CD14-positive monocyte (primary cell): Measurements from ENCODE around the gene RYR3. TPM values are rescaled to one million over a fixed set of nuclear protein-coding genes. Genes with fewer than 3 reads are reported as not detected.

Experiments
- DNase-seq, 3 donors: peaks; one replicate each; pipeline ENCODE4 v3.0.0-alpha.2; 2011 to 2022
- H2AFZ ChIP-seq: 2 replicates; pipeline ENCODE4 v1.6.0; 2012; ENCODE audit warnings: mild to moderate bottlenecking, low read depth, low read length, inconsistent platforms; ENCODE audit not compliant: insufficient read depth, poor library complexity, severe bottlenecking
- H3K27ac ChIP-seq, 2 donors: 1 replicate in 1 of 2; 2 replicates in 1 of 2; pipeline ENCODE4 v1.5.1; 2012 to 2013; ENCODE audit warnings: low read length in 2 of 2, control low read depth in 1 of 2, inconsistent platforms in 1 of 2, low read depth in 1 of 2, mild to moderate bottlenecking in 1 of 2
- H3K27me3 ChIP-seq, 2 donors: one replicate each; pipeline versions ENCODE4 v1.6.0 to v1.6.1; 2011 to 2013; ENCODE audit warnings: low read length in 2 of 2; ENCODE audit not compliant: control insufficient read depth in 2 of 2, insufficient read depth in 2 of 2
- H3K36me3 ChIP-seq, 2 donors: replicated peaks in 1 of 2; 1 replicate in 1 of 2; 2 replicates in 1 of 2; pipeline versions ENCODE4 v1.5.1 to v1.6.1; 2012 to 2013; ENCODE audit warnings: low read length in 2 of 2, control low read depth in 1 of 2, inconsistent platforms in 1 of 2, mild to moderate bottlenecking in 1 of 2; ENCODE audit not compliant: insufficient read depth in 2 of 2, control insufficient read depth in 1 of 2
- H3K4me1 ChIP-seq, 2 donors: 1 replicate in 1 of 2; 2 replicates in 1 of 2; pipeline versions ENCODE4 v1.5.1 to v1.6.1; 2012 to 2013; ENCODE audit warnings: low read length in 2 of 2, control low read depth in 1 of 2, inconsistent platforms in 1 of 2, mild to moderate bottlenecking in 1 of 2, moderate library complexity in 1 of 2; ENCODE audit not compliant: insufficient read depth in 2 of 2, control insufficient read depth in 1 of 2
- H3K4me2 ChIP-seq: replicated peaks from 2 replicates; pipeline ENCODE3; 2012; ENCODE audit warnings: low read length, moderate library complexity, mild to moderate bottlenecking; ENCODE audit not compliant: poor library complexity, severe bottlenecking; ENCODE audit errors: extremely low read depth
- H3K4me3 ChIP-seq, 3 experiments: fragments of 200-600 bp in 1 of 3; sonication (generic) in 1 of 3; replicated peaks in 1 of 3; 1 replicate in 2 of 3; 2 replicates in 1 of 3; pipeline ENCODE4 v1.5.1; 2011 to 2013; ENCODE audit warnings: low read length in 3 of 3, mild to moderate bottlenecking in 3 of 3, control low read depth in 2 of 3, low read depth in 2 of 3, inconsistent platforms in 1 of 3, moderate library complexity in 1 of 3
- H3K79me2 ChIP-seq: 2 replicates; pipeline ENCODE4 v1.6.0; 2012; ENCODE audit warnings: mild to moderate bottlenecking, control low read depth, inconsistent platforms, low read length, moderate library complexity; ENCODE audit not compliant: insufficient read depth
- H3K9ac ChIP-seq: 2 replicates; pipeline ENCODE4 v1.6.0; 2017; ENCODE audit warnings: low read length, mild to moderate bottlenecking; ENCODE audit not compliant: insufficient read depth, poor library complexity, severe bottlenecking
- H3K9me3 ChIP-seq, 2 donors: replicated peaks in 1 of 2; 1 replicate in 1 of 2; 2 replicates in 1 of 2; pipeline versions ENCODE4 v1.5.1 to v1.6.1; 2012 to 2013; ENCODE audit warnings: low read length in 2 of 2, control low read depth in 1 of 2; ENCODE audit not compliant: control insufficient read depth in 1 of 2, insufficient read depth in 1 of 2
- H4K20me1 ChIP-seq: 2 replicates; pipeline ENCODE4 v1.6.0; 2012; ENCODE audit warnings: mild to moderate bottlenecking, low read length, control low read depth, moderate library complexity; ENCODE audit not compliant: insufficient read depth
- H3K27ac Mint-ChIP-seq, 7 donors: one replicate each; pipeline ENCODE4 v1.8.0; 2020; ENCODE audit warnings: mild to moderate bottlenecking in 7 of 7, mixed read lengths in 7 of 7, moderate library complexity in 6 of 7, inconsistent platforms in 2 of 7
- H3K27me3 Mint-ChIP-seq, 3 donors: one replicate each; pipeline ENCODE4 v1.8.0; 2021 to 2022; ENCODE audit warnings: low read depth in 3 of 3, mild to moderate bottlenecking in 3 of 3, mixed read lengths in 3 of 3, moderate library complexity in 3 of 3, inconsistent platforms in 1 of 3
- H3K36me3 Mint-ChIP-seq, 2 donors: one replicate each; pipeline ENCODE4 v1.8.0; 2020; ENCODE audit warnings: mixed read lengths in 2 of 2, inconsistent platforms in 1 of 2, mild to moderate bottlenecking in 1 of 2
- H3K4me1 Mint-ChIP-seq: one replicate; pipeline ENCODE4 v1.8.0; 2020; ENCODE audit warnings: mild to moderate bottlenecking, mixed read lengths
- H3K4me3 Mint-ChIP-seq, 2 donors: one replicate each; pipeline ENCODE4 v1.8.0; 2020; ENCODE audit warnings: mild to moderate bottlenecking in 2 of 2, mixed read lengths in 2 of 2, moderate library complexity in 1 of 2
- H3K9me3 Mint-ChIP-seq, 7 donors: one replicate each; pipeline ENCODE4 v1.8.0; 2020 to 2022; ENCODE audit warnings: mixed read lengths in 7 of 7, mild to moderate bottlenecking in 6 of 7, moderate library complexity in 6 of 7, inconsistent platforms in 2 of 7
- WGBS: methylation state at CpG from one replicate; pipeline ENCODE4 v1.1.5; 2013; ENCODE audit warnings: missing lambda C conversion rate; ENCODE audit not compliant: insufficient coverage; 5-methylcytosine and 5-hydroxymethylcytosine counted together
- intact Hi-C, 2 donors: fragments of 100-400 bp; cut with micrococcal nuclease; formaldehyde crosslinking; loops; one replicate each; pipeline versions ENCODE4 v1.15.0 to v1.15.1; 2023
- polyA plus RNA-seq, 3 donors: library from polyadenylated mRNA; depleted of rRNA in 1 of 3; unstranded in 2 of 3; stranded (reverse) in 1 of 3; fragments of 300-500 nt in 2 of 3; fragments of >200 nt in 1 of 3; fragmentation: Illumina TruSeq in 2 of 3; gene quantifications; 1 replicate in 2 of 3; 2 replicates in 1 of 3; pipeline ENCODE4 v1.2.3, GENCODE V29; 2012 to 2021
- TF ChIP-seq, protein P1 (sequence below): fragments of 200-600 bp; IDR thresholded peaks from one replicate; pipeline ENCODE4 v1.8.0; 2022; ENCODE audit warnings: antibody characterized with exemption, mild to moderate bottlenecking

Gene RYR3
- polyA plus RNA-seq, 3 donors: not detected

DNA sequence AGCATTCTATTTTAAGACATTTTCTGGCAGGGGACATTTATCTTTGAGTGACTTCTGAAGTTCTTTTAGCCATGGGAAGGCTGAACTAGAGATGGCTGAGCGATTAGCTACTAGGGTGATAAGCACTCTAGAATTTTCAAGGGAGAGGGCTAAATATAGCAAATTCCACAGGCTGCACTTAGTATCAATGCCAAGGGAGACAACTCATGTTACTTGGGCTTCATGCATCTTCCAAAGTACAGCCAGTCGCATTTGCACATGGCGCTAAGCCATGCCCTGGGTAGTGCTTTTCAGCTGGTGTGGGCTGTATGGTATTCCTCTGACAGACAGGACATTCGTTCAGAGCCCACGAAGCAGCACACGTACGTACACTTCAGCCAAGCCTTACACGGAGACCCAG is 69.6 kb downstream of the RYR3 start:
- no peaks in the 10 kb centered on the region for H3K4me1 Mint-ChIP-seq
- Histone ChIP-seq H3K4me2 (no peak overlapping the region), H4K20me1 (no peaks in the 10 kb centered on the region), H3K27me3 (no peaks in the 10 kb centered on the region), H2AFZ (no peak overlapping the region), H3K36me3 (no peaks in the 10 kb centered on the region), H3K4me3 (no peak overlapping the region), H3K9ac (no peak overlapping the region), H3K4me1 (no peaks in the 10 kb centered on the region), H3K9me3 (no peaks in the 10 kb centered on the region), H3K27ac (no peak overlapping the region), H3K79me2 (no peaks in the 10 kb centered on the region)
- 96% methylated on average over 3 of the region's 8 CpGs for WGBS
- H3K4me3 Mint-ChIP-seq: no peak overlapping the region
- no peak for DNase-seq
- intact Hi-C loops: no loop called here
- H3K27me3 Mint-ChIP-seq: peaks cover 0 to 5% (median 5%) of the 10 kb centered on the region in 3 donors
- H3K9me3 Mint-ChIP-seq: no peaks in the 10 kb centered on the region
- H3K27ac Mint-ChIP-seq: no peak overlapping the region
- H3K36me3 Mint-ChIP-seq: no peaks in the 10 kb centered on the region
- TF ChIP-seq, protein P1, sequence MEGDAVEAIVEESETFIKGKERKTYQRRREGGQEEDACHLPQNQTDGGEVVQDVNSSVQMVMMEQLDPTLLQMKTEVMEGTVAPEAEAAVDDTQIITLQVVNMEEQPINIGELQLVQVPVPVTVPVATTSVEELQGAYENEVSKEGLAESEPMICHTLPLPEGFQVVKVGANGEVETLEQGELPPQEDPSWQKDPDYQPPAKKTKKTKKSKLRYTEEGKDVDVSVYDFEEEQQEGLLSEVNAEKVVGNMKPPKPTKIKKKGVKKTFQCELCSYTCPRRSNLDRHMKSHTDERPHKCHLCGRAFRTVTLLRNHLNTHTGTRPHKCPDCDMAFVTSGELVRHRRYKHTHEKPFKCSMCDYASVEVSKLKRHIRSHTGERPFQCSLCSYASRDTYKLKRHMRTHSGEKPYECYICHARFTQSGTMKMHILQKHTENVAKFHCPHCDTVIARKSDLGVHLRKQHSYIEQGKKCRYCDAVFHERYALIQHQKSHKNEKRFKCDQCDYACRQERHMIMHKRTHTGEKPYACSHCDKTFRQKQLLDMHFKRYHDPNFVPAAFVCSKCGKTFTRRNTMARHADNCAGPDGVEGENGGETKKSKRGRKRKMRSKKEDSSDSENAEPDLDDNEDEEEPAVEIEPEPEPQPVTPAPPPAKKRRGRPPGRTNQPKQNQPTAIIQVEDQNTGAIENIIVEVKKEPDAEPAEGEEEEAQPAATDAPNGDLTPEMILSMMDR: no peak

DNA sequence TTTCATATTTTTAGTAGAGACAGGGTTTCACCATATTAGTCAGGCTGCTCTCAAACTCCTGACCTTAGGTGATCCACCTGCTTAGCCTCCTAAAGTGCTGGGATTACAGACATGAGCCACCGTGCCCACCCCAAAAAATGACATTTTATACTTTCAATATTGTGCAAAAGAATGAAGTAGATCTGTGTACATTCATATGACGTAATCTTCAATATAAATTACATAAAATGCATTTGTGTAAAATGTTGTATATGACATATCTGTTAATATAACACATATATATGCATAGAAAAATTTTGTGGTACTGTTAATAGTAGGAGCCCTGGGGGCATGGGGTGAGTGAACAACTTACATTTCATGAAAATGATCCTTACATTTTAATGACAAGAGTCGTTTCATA is 71.7 kb downstream of the RYR3 start:
- no CpG with 5 or more reads among the region's 3 CpGs for WGBS
- TF ChIP-seq, protein P1: no peak
- Histone ChIP-seq H3K9me3 (no peaks in the 10 kb centered on the region), H3K4me3 (no peak overlapping the region), H3K79me2 (no peaks in the 10 kb centered on the region), H3K27ac (no peak overlapping the region), H3K36me3 (no peaks in the 10 kb centered on the region), H3K4me1 (no peaks in the 10 kb centered on the region), H3K9ac (no peak overlapping the region), H2AFZ (no peak overlapping the region), H3K4me2 (no peak overlapping the region), H4K20me1 (no peaks in the 10 kb centered on the region), H3K27me3 (no peaks in the 10 kb centered on the region)
- Mint-ChIP-seq H3K4me1 (no peaks in the 10 kb centered on the region), H3K27ac (no peak overlapping the region), H3K9me3 (no peaks in the 10 kb centered on the region), H3K27me3 (peaks cover 0 to 5% (median 2%) of the 10 kb centered on the region in 3 donors), H3K36me3 (no peaks in the 10 kb centered on the region), H3K4me3 (no peak overlapping the region)
- intact Hi-C loops: no loop called here
- no peak for DNase-seq
